Neural progenitor cell (in vitro differentiated cells): ENCODE data around the gene RMRP. TPM values are rescaled to one million over a fixed set of nuclear protein-coding genes. Genes with fewer than 3 reads are reported as not detected.

Experiments
- DNase-seq: peaks from one replicate; pipeline ENCODE4 v3.0.0-alpha.2; 2016; ENCODE audit warnings: low spot score
- H2AFZ ChIP-seq: fragments of 200-600 bp; sonication (generic); replicated peaks from 2 replicates; pipeline ENCODE4 v1.6.1; 2016; ENCODE audit warnings: antibody characterized with exemption
- H3F3A ChIP-seq: fragments of 200-600 bp; sonication (generic); 2 replicates; pipeline ENCODE4 v1.6.1; 2016; ENCODE audit warnings: antibody characterized with exemption, low read depth
- H3K27ac ChIP-seq: fragments of 200-600 bp; sonication (generic); 2 replicates; pipeline ENCODE4 v1.5.1; 2016; ENCODE audit warnings: mild to moderate bottlenecking
- H3K27me3 ChIP-seq: fragments of 200-600 bp; sonication (generic); 2 replicates; pipeline ENCODE4 v1.6.1; 2016; ENCODE audit warnings: mild to moderate bottlenecking, moderate library complexity
- H3K36me3 ChIP-seq: fragments of 200-600 bp; sonication (generic); 2 replicates; pipeline ENCODE4 v1.5.1; 2016
- H3K4me1 ChIP-seq: fragments of 200-600 bp; sonication (generic); 2 replicates; pipeline ENCODE4 v1.6.1; 2016; ENCODE audit warnings: mixed run types
- H3K4me2 ChIP-seq: fragments of 200-600 bp; sonication (generic); 2 replicates; pipeline ENCODE4 v1.6.1; 2016
- H3K4me3 ChIP-seq: fragments of 200-600 bp; sonication (generic); 2 replicates; pipeline ENCODE4 v1.5.1; 2016
- H3K79me2 ChIP-seq: fragments of 200-600 bp; sonication (generic); 2 replicates; pipeline ENCODE4 v1.6.1; 2016; ENCODE audit warnings: low read depth
- H3K9ac ChIP-seq: fragments of 200-600 bp; sonication (generic); 2 replicates; pipeline ENCODE4 v1.6.1; 2016
- H3K9me3 ChIP-seq: fragments of 200-600 bp; sonication (generic); 2 replicates; pipeline ENCODE4 v1.5.1; 2016; ENCODE audit warnings: low read depth
- H4K20me1 ChIP-seq: fragments of 200-600 bp; sonication (generic); 2 replicates; pipeline ENCODE4 v1.6.1; 2016; ENCODE audit warnings: low read depth
- H3K27ac Mint-ChIP-seq: 3 replicates; pipeline ENCODE4 v1.8.0; 2021; ENCODE audit warnings: mixed read lengths
- H3K27me3 Mint-ChIP-seq: 2 replicates; pipeline ENCODE4 v1.8.0; 2022; ENCODE audit warnings: low read depth, mild to moderate bottlenecking, inconsistent platforms, moderate library complexity, mixed read lengths; ENCODE audit not compliant: insufficient read depth
- H3K36me3 Mint-ChIP-seq: 3 replicates; pipeline ENCODE4 v1.8.0; 2021; ENCODE audit warnings: mixed read lengths
- H3K4me1 Mint-ChIP-seq: 3 replicates; pipeline ENCODE4 v1.8.0; 2021; ENCODE audit warnings: mixed read lengths
- H3K4me3 Mint-ChIP-seq: 3 replicates; pipeline ENCODE4 v1.8.0; 2021; ENCODE audit warnings: mild to moderate bottlenecking, moderate library complexity, mixed read lengths
- H3K9me3 Mint-ChIP-seq: 3 replicates; pipeline ENCODE4 v1.8.0; 2020; ENCODE audit warnings: mixed read lengths
- CTCF ChIP-seq: fragments of 200-600 bp; sonication (generic); IDR thresholded peaks from 2 replicates; pipeline ENCODE4 v1.5.1; 2017; ENCODE audit warnings: antibody characterized with exemption, mild to moderate bottlenecking
- EZH2 ChIP-seq: fragments of 200-600 bp; sonication (generic); IDR thresholded peaks from 2 replicates; pipeline ENCODE4 v1.6.1; 2017; ENCODE audit warnings: antibody characterized with exemption, mild to moderate bottlenecking, moderate library complexity
- EZH2phosphoT487 ChIP-seq: fragments of 200-600 bp; sonication (generic); IDR thresholded peaks from 2 replicates; pipeline ENCODE4 v1.6.1; 2017; ENCODE audit warnings: antibody characterized with exemption
- total RNA-seq: library from RNA; depleted of rRNA; stranded (reverse); fragments of >200 nt; gene quantifications from 2 replicates; pipeline ENCODE4 v1.2.3, GENCODE V29; 2015; ENCODE audit warnings: low replicate concordance

RMRP gene
- total RNA-seq, 1 donor from 2014 or later = 2,709 TPM

GRCh38 chr9:35705372-35705771, 47.6 kb upstream of the RMRP start:
- H3K4me2 ChIP-seq = no peak overlapping the region
- no peaks in the 10 kb centered on the region for H4K20me1 ChIP-seq
- no peaks in the 10 kb centered on the region for H3K36me3 ChIP-seq
- peaks cover 4% of the 10 kb centered on the region for H3K27me3 Mint-ChIP-seq
- H3K79me2 ChIP-seq = no peaks in the 10 kb centered on the region
- no peaks in the 10 kb centered on the region for H3K4me1 Mint-ChIP-seq
- H3K9me3 Mint-ChIP-seq = no peaks in the 10 kb centered on the region
- H3K9ac ChIP-seq = no peak overlapping the region
- H3K4me1 ChIP-seq = no peaks in the 10 kb centered on the region
- H3K36me3 Mint-ChIP-seq = peaks cover 34% of the 10 kb centered on the region
- DNase-seq = no peak
- no peak overlapping the region for H3K4me3 Mint-ChIP-seq
- TF ChIP-seq EZH2phosphoT487 (no peak), CTCF (no peak), EZH2 (no peak)
- no peak overlapping the region for H3K4me3 ChIP-seq
- no peak overlapping the region for H3K27ac ChIP-seq
- no peak overlapping the region for H3K27ac Mint-ChIP-seq
- H3F3A ChIP-seq = no peaks in the 10 kb centered on the region
- H3K9me3 ChIP-seq = no peaks in the 10 kb centered on the region
- H3K27me3 ChIP-seq = no peaks in the 10 kb centered on the region
- H2AFZ ChIP-seq = no peak overlapping the region

GRCh38 chr9:35703906-35704672, 46.3 kb upstream of the RMRP start:
- no peaks in the 10 kb centered on the region for H3K4me1 ChIP-seq
- H3K36me3 Mint-ChIP-seq = peaks cover 31% of the 10 kb centered on the region
- H3K9ac ChIP-seq = no peak overlapping the region
- no peaks in the 10 kb centered on the region for H3F3A ChIP-seq
- no peak overlapping the region for H3K27ac Mint-ChIP-seq
- no peak overlapping the region for H2AFZ ChIP-seq
- H3K79me2 ChIP-seq = no peaks in the 10 kb centered on the region
- H3K4me2 ChIP-seq = no peak overlapping the region
- no peaks in the 10 kb centered on the region for H3K4me1 Mint-ChIP-seq
- H3K4me3 ChIP-seq = no peak overlapping the region
- no peak overlapping the region for H3K4me3 Mint-ChIP-seq
- H3K9me3 ChIP-seq = no peaks in the 10 kb centered on the region
- no peaks in the 10 kb centered on the region for H3K36me3 ChIP-seq
- TF ChIP-seq EZH2 (no peak), EZH2phosphoT487 (no peak), CTCF (no peak)
- H3K27me3 Mint-ChIP-seq = peaks cover 4% of the 10 kb centered on the region
- no peaks in the 10 kb centered on the region for H3K9me3 Mint-ChIP-seq
- no peak overlapping the region for H3K27ac ChIP-seq
- DNase-seq = no peak
- H4K20me1 ChIP-seq = no peaks in the 10 kb centered on the region
- no peaks in the 10 kb centered on the region for H3K27me3 ChIP-seq

- no peaks in the 10 kb centered on the region for H3K4me1 ChIP-seq
- Mint-ChIP-seq H3K27me3 (peaks cover 4% of the 10 kb centered on the region), H3K9me3 (no peaks in the 10 kb centered on the region), H3K4me1 (no peaks in the 10 kb centered on the region), H3K36me3 (peaks cover 33% of the 10 kb centered on the region), H3K27ac (no peak overlapping the region), H3K4me3 (no peak overlapping the region)
- H3F3A ChIP-seq = no peaks in the 10 kb centered on the region
- H3K27me3 ChIP-seq = no peaks in the 10 kb centered on the region
- H3K36me3 ChIP-seq = no peaks in the 10 kb centered on the region
- H3K9me3 ChIP-seq = no peaks in the 10 kb centered on the region
- no peaks in the 10 kb centered on the region for H4K20me1 ChIP-seq
- TF ChIP-seq CTCF (no peak), EZH2 (no peak), EZH2phosphoT487 (no peak)
- DNase-seq = no peak
- no peak overlapping the region for H3K4me2 ChIP-seq
- no peak overlapping the region for H3K27ac ChIP-seq
- H3K79me2 ChIP-seq = no peaks in the 10 kb centered on the region
- H2AFZ ChIP-seq = no peak overlapping the region
- H3K4me3 ChIP-seq = no peak overlapping the region
- H3K9ac ChIP-seq = no peak overlapping the region
These were observed 44.9 kb upstream of the RMRP start for GRCh38 chr9:35702696-35703095.
